SU-DHL-6 (cell line): Measurements from ENCODE around the gene ACER3.

Experiments
- H2AFZ ChIP-seq: fragments of 200-600 bp; sonication (generic); 2 replicates; pipeline ENCODE4 v1.6.1; 2014; ENCODE audit warnings: low read depth, mild to moderate bottlenecking, moderate library complexity, mixed read lengths, antibody characterized with exemption, low read length; ENCODE audit not compliant: severe bottlenecking
- H3F3A ChIP-seq: fragments of 200-600 bp; shearing (Covaris generic); 2 replicates; pipeline ENCODE4 v1.6.0; 2016; ENCODE audit warnings: antibody characterized with exemption, mild to moderate bottlenecking; ENCODE audit not compliant: insufficient read depth
- H3K27ac ChIP-seq: fragments of 200-600 bp; sonication (generic); 2 replicates; pipeline ENCODE4 v1.5.1; 2016; ENCODE audit warnings: low read depth, mild to moderate bottlenecking, low read length, moderate library complexity, mixed read lengths
- H3K27me3 ChIP-seq: fragments of 200-600 bp; sonication (generic), shearing (Covaris generic); 2 replicates; pipeline ENCODE4 v1.6.0; 2014; ENCODE audit warnings: mild to moderate bottlenecking, low read length
- H3K36me3 ChIP-seq: fragments of 200-600 bp; sonication (generic); 2 replicates; pipeline ENCODE4 v1.6.1; 2014; ENCODE audit warnings: mild to moderate bottlenecking, low read length, mixed read lengths
- H3K4me2 ChIP-seq: fragments of 300-600, 200-600 bp; shearing (Covaris generic), sonication (generic); 2 replicates; pipeline ENCODE4 v1.6.0; 2014; ENCODE audit warnings: low read length, low read depth, mild to moderate bottlenecking; ENCODE audit not compliant: poor library complexity, severe bottlenecking
- H3K4me3 ChIP-seq: fragments of 200-600 bp; sonication (generic); 2 replicates; pipeline ENCODE4 v1.5.1; 2014; ENCODE audit warnings: antibody characterized with exemption, low read length, mild to moderate bottlenecking, mixed read lengths; ENCODE audit not compliant: insufficient read depth, poor library complexity, severe bottlenecking
- H3K79me2 ChIP-seq: fragments of 200-600 bp; sonication (generic); 2 replicates; pipeline ENCODE4 v1.6.1; 2014; ENCODE audit warnings: mild to moderate bottlenecking, low read length, moderate library complexity; ENCODE audit not compliant: insufficient read depth
- H3K9ac ChIP-seq: fragments of 200-600 bp; sonication (generic); 2 replicates; pipeline ENCODE4 v1.7.0; 2014; ENCODE audit warnings: mild to moderate bottlenecking, low read length
- H3K9me2 ChIP-seq: fragments of 200-600 bp; sonication (generic); replicated peaks from 2 replicates; pipeline ENCODE4 v1.6.1; 2014; ENCODE audit warnings: low read length; ENCODE audit not compliant: insufficient read depth
- H3K9me3 ChIP-seq: fragments of 200-600 bp; sonication (generic); 2 replicates; pipeline ENCODE4 v1.6.1; 2014; ENCODE audit warnings: low read length, mixed read lengths; ENCODE audit not compliant: insufficient read depth
- H4K20me1 ChIP-seq: fragments of 200-600 bp; sonication (generic); 2 replicates; pipeline ENCODE4 v1.6.1; 2014; ENCODE audit warnings: low read depth, mild to moderate bottlenecking, antibody characterized with exemption, low read length, moderate library complexity, mixed read lengths
- EZH2phosphoT487 ChIP-seq: fragments of 200-600 bp; sonication (generic), shearing (Covaris generic); conservative IDR thresholded peaks from 2 replicates; pipeline ENCODE4 v1.6.1; 2018; ENCODE audit warnings: mild to moderate bottlenecking, antibody characterized with exemption, low read length, moderate library complexity, mixed read lengths
- TF ChIP-seq, protein P1 (sequence below): fragments of 200-600 bp; sonication (generic); IDR thresholded peaks from one replicate; pipeline ENCODE4 v1.5.1; 2017; ENCODE audit warnings: antibody characterized with exemption, mild to moderate bottlenecking, low read length, moderate library complexity; ENCODE audit not compliant: insufficient read depth, poor library complexity, severe bottlenecking

ACER3 gene

DNA sequence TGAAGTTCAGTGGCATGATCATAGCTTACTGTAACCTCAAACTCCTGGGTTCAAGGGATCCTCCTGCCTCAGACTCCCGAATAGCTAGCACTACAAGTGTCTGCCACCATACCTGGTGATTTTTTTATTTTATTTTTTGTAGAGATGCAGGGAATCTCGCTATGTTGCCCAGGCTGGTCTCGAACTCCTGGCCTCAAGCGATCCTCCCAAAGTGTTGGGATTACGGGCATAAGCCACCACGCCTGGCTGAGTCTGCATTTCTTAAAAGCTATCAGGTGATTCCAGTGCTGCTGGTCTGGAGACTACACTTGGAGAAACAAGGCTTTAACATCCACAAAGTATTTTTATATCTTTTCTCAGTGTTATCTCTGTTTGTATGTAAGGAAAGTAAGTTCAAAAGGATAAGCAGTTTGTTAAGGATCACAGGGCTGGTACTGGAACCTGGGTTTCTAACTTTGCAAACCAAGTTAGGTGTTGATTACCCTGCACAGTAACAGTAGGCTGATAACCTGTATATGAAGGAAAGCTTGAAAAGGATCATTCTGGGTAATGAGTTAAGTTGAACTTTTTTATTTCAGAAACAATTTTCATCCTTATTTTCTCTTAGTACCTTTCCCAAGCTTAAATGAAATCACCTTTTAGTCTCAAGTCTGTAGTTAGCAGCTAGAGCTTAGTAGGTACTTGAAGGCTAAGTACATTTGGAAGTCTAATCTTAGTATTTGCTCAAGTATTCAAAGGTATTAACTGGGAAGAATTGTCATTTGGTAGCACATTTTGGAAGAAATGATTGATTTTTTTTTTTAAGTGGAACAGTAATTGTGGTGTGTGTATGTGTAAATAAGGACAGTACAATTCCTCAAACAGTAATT lies 12.5 kb downstream of the ACER3 start:
- Histone ChIP-seq H3K9me3 (no peaks in the 10 kb centered on the region), H3K27me3 (no peaks in the 10 kb centered on the region), H3K9ac (no peak overlapping the region), H4K20me1 (no peaks in the 10 kb centered on the region), H3K27ac (no peak overlapping the region), H3F3A (no peaks in the 10 kb centered on the region), H3K4me2 (no peak overlapping the region), H2AFZ (no peak overlapping the region), H3K4me3 (no peak overlapping the region), H3K36me3 (no peaks in the 10 kb centered on the region), H3K79me2 (no peaks in the 10 kb centered on the region), H3K9me2 (no peaks in the 10 kb centered on the region)
- TF ChIP-seq, protein P1, sequence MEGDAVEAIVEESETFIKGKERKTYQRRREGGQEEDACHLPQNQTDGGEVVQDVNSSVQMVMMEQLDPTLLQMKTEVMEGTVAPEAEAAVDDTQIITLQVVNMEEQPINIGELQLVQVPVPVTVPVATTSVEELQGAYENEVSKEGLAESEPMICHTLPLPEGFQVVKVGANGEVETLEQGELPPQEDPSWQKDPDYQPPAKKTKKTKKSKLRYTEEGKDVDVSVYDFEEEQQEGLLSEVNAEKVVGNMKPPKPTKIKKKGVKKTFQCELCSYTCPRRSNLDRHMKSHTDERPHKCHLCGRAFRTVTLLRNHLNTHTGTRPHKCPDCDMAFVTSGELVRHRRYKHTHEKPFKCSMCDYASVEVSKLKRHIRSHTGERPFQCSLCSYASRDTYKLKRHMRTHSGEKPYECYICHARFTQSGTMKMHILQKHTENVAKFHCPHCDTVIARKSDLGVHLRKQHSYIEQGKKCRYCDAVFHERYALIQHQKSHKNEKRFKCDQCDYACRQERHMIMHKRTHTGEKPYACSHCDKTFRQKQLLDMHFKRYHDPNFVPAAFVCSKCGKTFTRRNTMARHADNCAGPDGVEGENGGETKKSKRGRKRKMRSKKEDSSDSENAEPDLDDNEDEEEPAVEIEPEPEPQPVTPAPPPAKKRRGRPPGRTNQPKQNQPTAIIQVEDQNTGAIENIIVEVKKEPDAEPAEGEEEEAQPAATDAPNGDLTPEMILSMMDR = no peak
- TF ChIP-seq EZH2phosphoT487 = no peak

DNA sequence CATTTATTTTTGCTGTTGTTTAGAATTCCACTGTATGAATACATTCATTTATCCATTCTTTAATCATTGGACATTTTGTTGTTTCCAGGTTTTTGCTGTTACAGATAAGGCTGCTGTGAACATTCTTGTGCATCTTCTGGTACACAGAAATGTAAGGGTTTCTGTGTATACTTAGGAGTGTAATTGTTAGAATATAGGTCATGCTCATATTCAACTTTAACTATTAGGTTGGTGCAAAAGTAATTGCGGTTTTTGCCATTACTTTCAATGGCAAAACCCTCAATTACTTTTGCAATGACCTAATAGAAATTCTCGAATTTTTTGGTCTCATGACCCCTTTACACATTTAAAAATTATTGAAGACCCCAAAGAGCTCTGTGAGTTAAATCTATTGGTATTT lies 17.3 kb downstream of the ACER3 start:
- Histone ChIP-seq H3K4me2 (no peak overlapping the region), H4K20me1 (no peaks in the 10 kb centered on the region), H3K36me3 (no peaks in the 10 kb centered on the region), H3K27me3 (no peaks in the 10 kb centered on the region), H3K9ac (no peak overlapping the region), H3K79me2 (no peaks in the 10 kb centered on the region), H2AFZ (no peak overlapping the region), H3K4me3 (no peak overlapping the region), H3K27ac (no peak overlapping the region), H3K9me2 (no peaks in the 10 kb centered on the region), H3F3A (no peaks in the 10 kb centered on the region), H3K9me3 (no peaks in the 10 kb centered on the region)
- no peak for TF ChIP-seq EZH2phosphoT487
- TF ChIP-seq, protein P1 = no peak

DNA sequence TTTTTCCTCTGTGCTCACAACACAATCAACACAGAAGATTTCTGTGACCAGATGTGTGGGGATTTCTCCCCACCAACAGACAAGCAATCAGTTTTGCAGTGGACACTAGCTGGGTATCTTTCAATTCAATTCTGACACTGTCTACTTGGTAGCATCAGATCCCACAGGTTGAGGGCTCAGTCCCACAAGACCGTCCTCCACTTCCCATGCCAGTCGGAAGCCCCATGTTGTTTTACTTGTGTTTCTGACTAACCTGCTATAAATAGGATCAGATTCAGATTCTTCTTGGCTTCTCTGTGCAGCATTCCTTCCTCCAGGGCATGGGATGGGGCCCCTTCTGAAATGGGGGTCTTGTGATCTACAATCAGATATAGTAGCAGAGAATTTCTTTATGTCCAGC lies 19.6 kb downstream of the ACER3 start:
- no peaks in the 10 kb centered on the region for H4K20me1 ChIP-seq
- H3K9ac ChIP-seq = no peak overlapping the region
- H3K27ac ChIP-seq = no peak overlapping the region
- no peaks in the 10 kb centered on the region for H3K9me2 ChIP-seq
- H3K4me2 ChIP-seq = no peak overlapping the region
- H3K9me3 ChIP-seq = no peaks in the 10 kb centered on the region
- H3K27me3 ChIP-seq = no peaks in the 10 kb centered on the region
- TF ChIP-seq, protein P1 = no peak
- no peak for TF ChIP-seq EZH2phosphoT487
- no peaks in the 10 kb centered on the region for H3F3A ChIP-seq
- no peak overlapping the region for H3K4me3 ChIP-seq
- no peak overlapping the region for H2AFZ ChIP-seq
- H3K79me2 ChIP-seq = no peaks in the 10 kb centered on the region
- no peaks in the 10 kb centered on the region for H3K36me3 ChIP-seq
